HEK293T (cell line): ENCODE results near the gene RNASE13.
A peak's percentile ranks its signal among the peaks of the same experiment; 100 is the strongest.

Source experiments
- CTCF ChIA-PET: fragments of 350-600 bp; formaldehyde crosslinking; extraction: SDS; loops from one replicate; lab custom pipeline; 2021; ENCODE audit warnings: antibody characterized with exemption, inconsistent platforms; lab: Yijun Ruan, JAX
- POLR2A ChIA-PET: fragments of 350-600 bp; formaldehyde crosslinking; extraction: SDS; loops from one replicate; lab custom pipeline; 2020; ENCODE audit warnings: antibody characterized with exemption, inconsistent platforms; lab: Yijun Ruan, JAX
- DNase-seq: peaks from one replicate; pipeline ENCODE4 v3.0.0; 2012; ENCODE audit warnings: mixed read lengths; ENCODE audit errors: extremely low spot score
- BHLHE40 ChIP-seq: fragments of 450-650 bp; IDR thresholded peaks from 2 replicates; pipeline ENCODE4 v1.6.1; 2016; ENCODE audit warnings: mild to moderate bottlenecking, moderate library complexity, borderline replicate concordance
- CTBP1 ChIP-seq: fragments of 450-650 bp; IDR thresholded peaks from 2 replicates; pipeline ENCODE4 v1.6.1; 2016; ENCODE audit warnings: borderline replicate concordance
- ELF4 ChIP-seq: fragments of 450-650 bp; IDR thresholded peaks from 2 replicates; pipeline ENCODE4 v1.6.1; 2017; ENCODE audit warnings: antibody characterized with exemption
- FOXA1 ChIP-seq: fragments of 450-650 bp; IDR thresholded peaks from 2 replicates; pipeline ENCODE4 v1.6.1; 2016; ENCODE audit warnings: mild to moderate bottlenecking
- FOXK2 ChIP-seq: fragments of 450-650 bp; IDR thresholded peaks from 2 replicates; pipeline ENCODE4 v1.6.1; 2016; ENCODE audit warnings: mild to moderate bottlenecking
- FOXM1 ChIP-seq: fragments of 450-650 bp; IDR thresholded peaks from 2 replicates; pipeline ENCODE4 v1.6.1; 2017; ENCODE audit warnings: mild to moderate bottlenecking, borderline replicate concordance
- HDGF ChIP-seq: fragments of 450-650 bp; IDR thresholded peaks from 2 replicates; pipeline ENCODE4 v1.6.1; 2017; ENCODE audit warnings: antibody characterized with exemption, borderline replicate concordance
- L3MBTL2 ChIP-seq: fragments of 450-650 bp; conservative IDR thresholded peaks from 2 replicates; pipeline ENCODE4 v1.6.1; 2016; ENCODE audit warnings: mild to moderate bottlenecking
- LEF1 ChIP-seq: fragments of 450-650 bp; IDR thresholded peaks from 2 replicates; pipeline ENCODE4 v1.6.1; 2017; ENCODE audit warnings: mild to moderate bottlenecking, borderline replicate concordance
- NFRKB ChIP-seq: fragments of 450-650 bp; IDR thresholded peaks from 2 replicates; pipeline ENCODE4 v1.6.1; 2016; ENCODE audit warnings: mild to moderate bottlenecking, moderate library complexity
- SP1 ChIP-seq: fragments of 450-650 bp; IDR thresholded peaks from 2 replicates; pipeline ENCODE4 v1.6.1; 2017
- SUZ12 ChIP-seq: fragments of 450-650 bp; IDR thresholded peaks from 2 replicates; pipeline ENCODE4 v1.6.1; 2016; ENCODE audit warnings: mild to moderate bottlenecking
- TARDBP ChIP-seq: fragments of 450-650 bp; IDR thresholded peaks from 2 replicates; pipeline ENCODE4 v1.6.1; 2016
- ZNF384 ChIP-seq: fragments of 450-650 bp; IDR thresholded peaks from 2 replicates; pipeline ENCODE4 v1.6.1; 2016
- TF ChIP-seq, protein P1 (sequence below): fragments of 450-650 bp; IDR thresholded peaks from 2 replicates; pipeline ENCODE4 v1.6.1; 2016

RNASE13 gene

DNA sequence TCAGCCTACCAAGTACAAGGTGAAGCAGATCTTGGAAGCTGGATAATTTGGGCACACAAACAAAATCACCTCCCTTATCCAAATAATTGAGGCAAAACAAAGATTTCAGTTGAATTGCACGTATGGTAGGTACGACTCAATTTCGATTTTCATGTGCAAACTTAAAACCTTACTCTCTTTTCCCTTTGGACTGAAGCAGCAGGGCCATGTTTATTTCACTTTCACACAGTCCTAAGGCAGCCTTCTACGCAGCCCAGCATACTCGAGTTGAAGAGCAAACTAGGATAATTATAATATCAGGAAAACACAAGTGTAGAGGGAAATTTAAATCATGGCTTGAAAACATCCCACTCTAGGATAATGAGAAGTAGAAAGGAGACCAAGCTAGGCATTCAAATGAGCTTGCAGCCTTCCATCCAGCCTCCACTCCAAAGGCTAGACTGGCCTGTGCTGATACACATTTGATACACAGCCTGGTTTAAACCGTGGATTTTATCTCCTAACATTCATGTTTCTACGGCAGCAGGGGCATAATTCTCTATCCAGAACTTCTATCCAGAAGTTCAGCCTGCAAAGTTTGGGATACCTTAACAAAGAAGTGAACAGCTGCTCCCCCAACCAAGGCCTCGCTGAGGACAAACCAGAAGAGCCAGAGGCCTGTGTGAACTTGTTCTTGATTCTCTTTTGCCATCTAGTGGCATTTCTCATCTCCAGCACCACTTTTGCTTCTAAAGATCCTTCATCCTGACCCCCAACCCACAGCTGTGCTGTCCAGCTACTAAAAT, 5.2 kb upstream of the RNASE13 start:
- DNase-seq: peak; percentile 75
- POLR2A ChIA-PET: interaction anchor here (0.8 to 1.9 kb wide), 3 partner anchors 25 to 43 kb away, joined by 3 to 18 read pairs (median 4); no protein-coding TSS in a partner anchor
- TF ChIP-seq SP1 (no peak), FOXK2 (no peak), FOXA1 (no peak), ZNF384 (no peak), FOXM1 (no peak), BHLHE40 (no peak), TARDBP (no peak), CTBP1 (no peak)

GRCh38 chr14:21038441-21039422, 4.1 kb upstream of the RNASE13 start:
- TF ChIP-seq FOXK2 (no peak), FOXM1 (no peak)
- no peak for DNase-seq
- ChIA-PET POLR2A (interaction anchor here (1.9 kb wide), 1 partner anchor 24 kb away, joined by 18 read pairs; no protein-coding TSS in a partner anchor), CTCF (interaction anchor here (1.0 to 3.5 kb wide), 6 partner anchors 18 to 181 kb away, joined by 5 to 98 read pairs (median 12); no protein-coding TSS in a partner anchor)

More for the DNA sequence above, 5.2 kb upstream of the RNASE13 start:
- CTCF ChIA-PET: interaction anchor here (0.7 to 3.5 kb wide), 16 partner anchors 16 to 617 kb away, joined by 3 to 98 read pairs (median 5); no protein-coding TSS in a partner anchor

DNA sequence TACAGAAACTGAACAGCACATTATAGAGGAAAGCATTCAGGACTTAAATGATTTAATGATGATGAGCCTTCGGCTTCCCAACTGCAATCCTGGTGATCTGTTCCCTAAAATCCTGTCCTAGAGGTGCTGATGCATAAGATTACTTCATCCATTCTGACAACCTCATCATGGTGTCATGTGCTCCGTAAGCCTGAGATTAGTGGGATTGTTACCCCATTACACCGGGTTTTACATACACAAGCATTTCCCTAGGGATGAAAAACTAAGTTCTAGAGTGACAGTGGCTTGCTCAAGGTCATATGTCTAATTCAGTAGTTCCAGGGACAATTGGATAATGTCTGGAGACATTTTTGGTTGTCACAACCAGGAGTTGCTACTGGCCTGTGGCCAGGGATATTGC, 2.5 kb upstream of the RNASE13 start:
- POLR2A ChIA-PET: no interaction called here
- TF ChIP-seq BHLHE40: no peak
- TF ChIP-seq FOXK2: no peak
- TF ChIP-seq CTBP1: no peak
- TF ChIP-seq FOXM1: no peak
- no peak for TF ChIP-seq L3MBTL2
- TF ChIP-seq, protein P1, sequence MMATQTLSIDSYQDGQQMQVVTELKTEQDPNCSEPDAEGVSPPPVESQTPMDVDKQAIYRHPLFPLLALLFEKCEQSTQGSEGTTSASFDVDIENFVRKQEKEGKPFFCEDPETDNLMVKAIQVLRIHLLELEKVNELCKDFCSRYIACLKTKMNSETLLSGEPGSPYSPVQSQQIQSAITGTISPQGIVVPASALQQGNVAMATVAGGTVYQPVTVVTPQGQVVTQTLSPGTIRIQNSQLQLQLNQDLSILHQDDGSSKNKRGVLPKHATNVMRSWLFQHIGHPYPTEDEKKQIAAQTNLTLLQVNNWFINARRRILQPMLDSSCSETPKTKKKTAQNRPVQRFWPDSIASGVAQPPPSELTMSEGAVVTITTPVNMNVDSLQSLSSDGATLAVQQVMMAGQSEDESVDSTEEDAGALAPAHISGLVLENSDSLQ: no peak
- no peak for TF ChIP-seq FOXA1
- no peak for TF ChIP-seq ZNF384
- TF ChIP-seq HDGF: no peak
- no peak for TF ChIP-seq SUZ12
- no peak for TF ChIP-seq LEF1
- CTCF ChIA-PET: interaction anchor here (6.9 kb wide), 1 partner anchor 22 kb away, joined by 42 read pairs; no protein-coding TSS in a partner anchor
- DNase-seq: no peak

DNA sequence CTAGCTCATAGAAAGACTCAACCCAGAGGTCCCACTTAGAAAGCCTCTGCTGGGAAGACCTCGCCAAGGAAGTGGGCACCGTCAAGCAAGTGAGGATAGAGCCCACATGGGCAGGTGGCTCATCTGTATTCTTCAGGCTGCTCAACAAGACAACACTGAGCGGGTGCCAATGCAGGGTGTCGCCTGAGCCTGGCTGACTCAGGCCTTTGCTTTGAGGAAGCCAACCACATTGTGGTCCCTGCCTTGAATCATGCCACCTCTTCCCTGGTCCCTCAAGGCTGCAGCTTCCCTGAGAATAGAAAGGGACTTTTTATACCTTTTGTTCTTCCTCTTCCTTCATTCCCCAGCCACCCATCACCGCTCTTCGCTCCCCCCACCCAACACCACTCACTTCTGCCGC, 2.1 kb upstream of the RNASE13 start:
- CTCF ChIA-PET: interaction anchor here (6.9 kb wide), 1 partner anchor 22 kb away, joined by 42 read pairs; no protein-coding TSS in a partner anchor
- TF ChIP-seq CTBP1 (no peak), BHLHE40 (no peak), ZNF384 (no peak), TARDBP (no peak), SP1 (no peak), NFRKB (no peak), HDGF (no peak), LEF1 (no peak), FOXA1 (no peak), FOXK2 (no peak), SUZ12 (no peak), L3MBTL2 (no peak)
- TF ChIP-seq, protein P1: no peak
- POLR2A ChIA-PET: no interaction called here
- no peak for DNase-seq

DNA sequence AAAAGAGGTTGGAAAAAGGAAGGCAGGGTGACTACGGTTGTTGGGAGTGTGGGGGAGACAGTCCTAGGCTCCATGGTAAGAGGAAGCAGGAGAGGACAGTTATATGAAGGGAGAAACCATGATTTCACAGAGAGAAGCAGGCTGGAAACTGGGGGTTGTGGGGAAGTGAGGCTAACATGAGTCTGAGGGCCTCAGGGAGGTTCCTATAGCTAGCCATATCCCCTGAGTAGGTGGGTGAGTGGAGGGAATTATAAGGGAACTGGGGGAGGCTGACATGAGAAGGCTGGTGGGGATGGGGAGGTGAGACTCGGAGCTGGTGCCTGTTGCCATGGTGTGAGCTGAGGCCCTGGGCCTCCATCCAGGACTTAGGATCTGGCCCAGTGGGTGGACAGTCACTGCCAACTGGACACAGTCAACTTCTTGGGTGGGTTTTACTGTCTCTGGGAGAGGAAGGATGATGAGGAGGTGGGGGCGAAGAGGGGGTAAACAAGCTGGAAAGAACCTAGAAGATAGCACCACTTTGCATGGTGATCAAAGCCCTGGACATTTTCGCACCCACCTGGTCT, 1.4 kb downstream of the RNASE13 start:
- CTCF ChIA-PET: interaction anchor here (6.9 kb wide), 1 partner anchor 18 kb away, joined by 42 read pairs; no protein-coding TSS in a partner anchor
- no peak for DNase-seq
- POLR2A ChIA-PET: no interaction called here
- TF ChIP-seq L3MBTL2 (no peak), ELF4 (no peak), SUZ12 (no peak), BHLHE40 (no peak), SP1 (no peak), FOXK2 (no peak)

DNA sequence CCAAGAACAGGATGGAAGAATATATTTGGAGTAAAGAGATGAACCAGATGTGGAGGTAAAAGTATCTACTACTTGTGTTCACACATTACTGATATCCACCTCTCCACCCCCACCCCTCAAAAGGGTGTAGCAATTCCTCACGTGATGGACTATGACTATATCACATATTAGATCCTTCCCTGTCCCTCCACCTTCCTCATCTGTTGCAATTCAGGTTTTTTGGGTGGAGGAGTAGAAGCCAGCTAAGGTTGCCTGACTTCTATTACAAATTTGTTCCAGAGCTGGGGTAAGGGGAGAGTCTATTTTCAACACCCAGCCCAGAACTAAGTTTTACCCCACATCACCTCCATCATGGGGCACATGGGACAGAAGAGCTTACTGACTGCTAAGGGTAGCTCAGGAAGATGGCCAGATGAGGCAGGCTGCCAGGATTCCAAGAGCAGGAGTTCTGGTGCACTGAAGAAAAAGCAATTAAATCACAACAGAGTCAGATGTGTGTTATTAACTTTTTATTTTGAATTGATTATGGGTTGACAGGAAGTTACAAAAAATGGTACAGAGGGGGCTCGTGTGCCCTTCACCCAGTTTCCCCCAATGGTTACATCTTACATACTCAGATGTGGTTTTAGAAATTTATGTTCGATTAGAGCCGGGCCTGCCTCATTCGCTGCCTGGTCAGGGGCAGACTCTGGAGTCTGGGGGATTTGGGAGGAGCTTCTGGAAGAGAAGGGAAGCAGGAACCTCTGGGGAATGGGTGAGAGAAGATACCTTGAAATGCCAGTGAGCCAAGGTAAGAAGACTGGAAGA, 2.1 kb downstream of the RNASE13 start:
- CTCF ChIA-PET: interaction anchor here (0.8 to 6.9 kb wide), 3 partner anchors 18 to 60 kb away, joined by 3 to 42 read pairs (median 3); no protein-coding TSS in a partner anchor

More for the DNA sequence above, 2.1 kb downstream of the RNASE13 start:
- POLR2A ChIA-PET: interaction anchor here (1.0 kb wide), 2 partner anchors 18 to 62 kb away, joined by 3 to 4 read pairs; no protein-coding TSS in a partner anchor
- TF ChIP-seq LEF1 (no peak), FOXM1 (no peak), SUZ12 (no peak), FOXK2 (no peak)
- DNase-seq: no peak
